ENCODE data around the gene NOS1.

DNA sequence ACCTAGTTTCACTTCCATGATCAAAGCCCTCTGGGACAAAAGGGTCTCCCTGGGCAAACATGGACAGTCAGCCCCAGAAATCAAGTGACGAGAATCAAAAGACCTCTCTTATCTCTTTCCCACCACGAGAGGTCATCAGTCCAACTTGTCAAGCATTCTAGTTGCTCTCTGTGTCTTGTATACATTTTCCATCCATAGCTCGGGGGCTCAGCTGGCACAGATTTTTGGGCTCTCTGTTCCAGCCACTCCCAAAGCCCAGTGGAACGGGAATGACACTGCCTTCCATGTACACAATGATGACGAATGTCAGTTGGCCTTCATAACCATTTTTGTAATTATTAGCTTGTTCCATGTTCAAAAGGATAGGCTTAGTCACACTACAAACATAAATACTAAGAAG lies 29.7 kb downstream of the NOS1 start:
- no peak for TF ChIP-seq OSR1 (CRISPR knock-in tag; IDR thresholded peaks at IDR 0.05)
- no peak for TF ChIP-seq ESRRG (CRISPR knock-in tag; IDR thresholded peaks at IDR 0.05)
- TF ChIP-seq, protein P1, sequence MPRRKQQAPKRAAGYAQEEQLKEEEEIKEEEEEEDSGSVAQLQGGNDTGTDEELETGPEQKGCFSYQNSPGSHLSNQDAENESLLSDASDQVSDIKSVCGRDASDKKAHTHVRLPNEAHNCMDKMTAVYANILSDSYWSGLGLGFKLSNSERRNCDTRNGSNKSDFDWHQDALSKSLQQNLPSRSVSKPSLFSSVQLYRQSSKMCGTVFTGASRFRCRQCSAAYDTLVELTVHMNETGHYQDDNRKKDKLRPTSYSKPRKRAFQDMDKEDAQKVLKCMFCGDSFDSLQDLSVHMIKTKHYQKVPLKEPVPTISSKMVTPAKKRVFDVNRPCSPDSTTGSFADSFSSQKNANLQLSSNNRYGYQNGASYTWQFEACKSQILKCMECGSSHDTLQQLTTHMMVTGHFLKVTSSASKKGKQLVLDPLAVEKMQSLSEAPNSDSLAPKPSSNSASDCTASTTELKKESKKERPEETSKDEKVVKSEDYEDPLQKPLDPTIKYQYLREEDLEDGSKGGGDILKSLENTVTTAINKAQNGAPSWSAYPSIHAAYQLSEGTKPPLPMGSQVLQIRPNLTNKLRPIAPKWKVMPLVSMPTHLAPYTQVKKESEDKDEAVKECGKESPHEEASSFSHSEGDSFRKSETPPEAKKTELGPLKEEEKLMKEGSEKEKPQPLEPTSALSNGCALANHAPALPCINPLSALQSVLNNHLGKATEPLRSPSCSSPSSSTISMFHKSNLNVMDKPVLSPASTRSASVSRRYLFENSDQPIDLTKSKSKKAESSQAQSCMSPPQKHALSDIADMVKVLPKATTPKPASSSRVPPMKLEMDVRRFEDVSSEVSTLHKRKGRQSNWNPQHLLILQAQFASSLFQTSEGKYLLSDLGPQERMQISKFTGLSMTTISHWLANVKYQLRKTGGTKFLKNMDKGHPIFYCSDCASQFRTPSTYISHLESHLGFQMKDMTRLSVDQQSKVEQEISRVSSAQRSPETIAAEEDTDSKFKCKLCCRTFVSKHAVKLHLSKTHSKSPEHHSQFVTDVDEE (CRISPR knock-in tag; IDR thresholded peaks at IDR 0.05) = no peak
- TF ChIP-seq RARB (CRISPR knock-in tag; IDR thresholded peaks at IDR 0.05) = no peak
- TF ChIP-seq, protein P2, sequence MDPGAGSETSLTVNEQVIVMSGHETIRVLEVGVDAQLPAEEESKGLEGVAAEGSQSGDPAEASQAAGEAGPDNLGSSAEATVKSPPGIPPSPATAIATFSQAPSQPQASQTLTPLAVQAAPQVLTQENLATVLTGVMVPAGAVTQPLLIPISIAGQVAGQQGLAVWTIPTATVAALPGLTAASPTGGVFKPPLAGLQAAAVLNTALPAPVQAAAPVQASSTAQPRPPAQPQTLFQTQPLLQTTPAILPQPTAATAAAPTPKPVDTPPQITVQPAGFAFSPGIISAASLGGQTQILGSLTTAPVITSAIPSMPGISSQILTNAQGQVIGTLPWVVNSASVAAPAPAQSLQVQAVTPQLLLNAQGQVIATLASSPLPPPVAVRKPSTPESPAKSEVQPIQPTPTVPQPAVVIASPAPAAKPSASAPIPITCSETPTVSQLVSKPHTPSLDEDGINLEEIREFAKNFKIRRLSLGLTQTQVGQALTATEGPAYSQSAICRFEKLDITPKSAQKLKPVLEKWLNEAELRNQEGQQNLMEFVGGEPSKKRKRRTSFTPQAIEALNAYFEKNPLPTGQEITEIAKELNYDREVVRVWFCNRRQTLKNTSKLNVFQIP (CRISPR knock-in tag; IDR thresholded peaks at IDR 0.05; ENCODE audit: borderline replicate concordance, low read depth) = no peak
- no peak for TF ChIP-seq ISL1 (CRISPR knock-in tag; IDR thresholded peaks at IDR 0.05)
- TF ChIP-seq ZFP30 (CRISPR knock-in tag; IDR thresholded peaks at IDR 0.05) = no peak

Data from SK-N-SH treated with all-trans-retinoic acid at 6 μM for 48 hours (cell line).